GM23248 (cell line): ENCODE data around the gene TAS2R38.
"Not testable (repeated sequence)": the region's sequence is repeated elsewhere in the genome, so short reads cannot be mapped to it uniquely, and the experiment has no call there.

Source experiments
- EZH2 ChIP-seq: fragments of 200-600 bp; sonication (generic); IDR thresholded peaks from 2 replicates; pipeline ENCODE4 v1.6.1; 2018; ENCODE audit warnings: antibody characterized with exemption, mild to moderate bottlenecking; ENCODE audit not compliant: insufficient read depth, poor library complexity, severe bottlenecking
- EZH2phosphoT487 ChIP-seq: fragments of 200-600 bp; sonication (generic); IDR thresholded peaks from 2 replicates; pipeline ENCODE4 v1.6.1; 2018; ENCODE audit warnings: antibody characterized with exemption, moderate library complexity, mild to moderate bottlenecking, low read depth; ENCODE audit not compliant: insufficient read depth

GRCh38 chr7:141987803-141988202, 14.2 kb upstream of the TAS2R38 start:
- not testable (repeated sequence) for TF ChIP-seq EZH2, EZH2phosphoT487
